A673 (cell line): Measurements from ENCODE around the gene CFP. TPM values are rescaled to one million over a fixed set of nuclear protein-coding genes. Genes with fewer than 3 reads are reported as not detected.

Experiments used
- BruUV-seq: library from RNA; stranded (reverse); fragments of 400-500 nt; replicated peaks from 2 replicates; lab custom pipeline; 2021; lab: Mats Ljungman, UMichigan
- CTCF ChIA-PET: fragments of 300-600 bp; sonication (Branson Sonifier 250); formaldehyde crosslinking; loops from one replicate; lab custom pipeline; 2022; ENCODE audit warnings: antibody characterized with exemption; lab: Charles Lee
- POLR2A ChIA-PET: fragments of 300-600 bp; sonication (Branson Sonifier 250); formaldehyde crosslinking; loops from one replicate; lab custom pipeline; 2022; ENCODE audit warnings: antibody characterized with exemption; ENCODE audit not compliant: low non-redundant PET; lab: Charles Lee
- DNase-seq: peaks from one replicate; pipeline ENCODE4 v3.0.0-alpha.2; 2015; ENCODE audit warnings: low spot score
- H3K27ac ChIP-seq: fragments of 200-600 bp; sonication (generic); 2 replicates; pipeline ENCODE4 v1.5.1; 2016; ENCODE audit warnings: mixed run types, low read depth, mild to moderate bottlenecking, mixed read lengths, antibody characterized with exemption, low read length; ENCODE audit not compliant: poor library complexity, severe bottlenecking
- H3K27me3 ChIP-seq: fragments of 200-600 bp; sonication (generic); replicated peaks from 2 replicates; pipeline ENCODE4 v1.6.1; 2017; ENCODE audit warnings: mixed run types, low read depth, mild to moderate bottlenecking, mixed read lengths, antibody characterized with exemption, low read length; ENCODE audit not compliant: insufficient read depth, poor library complexity
- H3K36me3 ChIP-seq: fragments of 200-600 bp; sonication (generic); 2 replicates; pipeline ENCODE4 v1.6.1; 2016; ENCODE audit warnings: mixed run types, mild to moderate bottlenecking, mixed read lengths, antibody characterized with exemption, low read length; ENCODE audit not compliant: insufficient read depth, poor library complexity, severe bottlenecking
- H3K4me1 ChIP-seq: fragments of 200-600 bp; sonication (generic); 2 replicates; pipeline ENCODE4 v1.6.1; 2017; ENCODE audit warnings: mixed run types, mild to moderate bottlenecking, mixed read lengths, antibody characterized with exemption, low read length; ENCODE audit not compliant: insufficient read depth, poor library complexity, severe bottlenecking
- H3K4me3 ChIP-seq: fragments of 200-600 bp; sonication (generic); 2 replicates; pipeline ENCODE4 v1.5.1; 2016; ENCODE audit warnings: low read depth, mixed run types, mild to moderate bottlenecking, mixed read lengths, low read length; ENCODE audit not compliant: poor library complexity, severe bottlenecking
- H3K9me3 ChIP-seq: fragments of 200-600 bp; sonication (generic); 2 replicates; pipeline ENCODE4 v1.6.1; 2016; ENCODE audit warnings: mixed run types, low read depth, mild to moderate bottlenecking, mixed read lengths, antibody characterized with exemption, low read length; ENCODE audit not compliant: poor library complexity, severe bottlenecking
- CTCF ChIP-seq: fragments of 300-800, 200-600 bp; sonication (generic); conservative IDR thresholded peaks from 2 replicates; pipeline ENCODE4 v1.5.1; 2017; ENCODE audit warnings: low read depth, mild to moderate bottlenecking, antibody characterized with exemption, low read length, moderate library complexity, mixed read lengths
- EZH2 ChIP-seq: fragments of 200-600 bp; sonication (generic); IDR thresholded peaks from 2 replicates; pipeline ENCODE4 v1.6.1; 2017; ENCODE audit warnings: borderline replicate concordance, low read depth, mild to moderate bottlenecking, mixed read lengths, antibody characterized with exemption, low read length; ENCODE audit not compliant: poor library complexity, severe bottlenecking
- intact Hi-C: fragments of 100-400 bp; cut with micrococcal nuclease; formaldehyde crosslinking; loops from one replicate; pipeline ENCODE4 v1.10.0; 2022; ENCODE audit not compliant: unreplicated experiment
- total RNA-seq: library from RNA; stranded (reverse); gene quantifications from 2 replicates; pipeline ENCODE4 v1.2.3, GENCODE V29; 2021

Gene CFP
- total RNA-seq, 1 experiment from 2014 or later: 2.3 TPM

GRCh38 chrX:47610511-47610910, 19.2 kb downstream of the CFP start:
- intact Hi-C loops: no loop called here
- BruUV-seq: no TSS peak
- peaks cover 3% of the 10 kb centered on the region for H3K4me1 ChIP-seq
- ChIA-PET POLR2A (no interaction called here), CTCF (no interaction called here)
- H3K9me3 ChIP-seq: no peaks in the 10 kb centered on the region
- H3K36me3 ChIP-seq: no peaks in the 10 kb centered on the region
- no peak overlapping the region for H3K27ac ChIP-seq
- DNase-seq: no peak
- H3K4me3 ChIP-seq: no peak overlapping the region
- TF ChIP-seq EZH2: no peak
- no peak for TF ChIP-seq CTCF
- no peaks in the 10 kb centered on the region for H3K27me3 ChIP-seq

DNA sequence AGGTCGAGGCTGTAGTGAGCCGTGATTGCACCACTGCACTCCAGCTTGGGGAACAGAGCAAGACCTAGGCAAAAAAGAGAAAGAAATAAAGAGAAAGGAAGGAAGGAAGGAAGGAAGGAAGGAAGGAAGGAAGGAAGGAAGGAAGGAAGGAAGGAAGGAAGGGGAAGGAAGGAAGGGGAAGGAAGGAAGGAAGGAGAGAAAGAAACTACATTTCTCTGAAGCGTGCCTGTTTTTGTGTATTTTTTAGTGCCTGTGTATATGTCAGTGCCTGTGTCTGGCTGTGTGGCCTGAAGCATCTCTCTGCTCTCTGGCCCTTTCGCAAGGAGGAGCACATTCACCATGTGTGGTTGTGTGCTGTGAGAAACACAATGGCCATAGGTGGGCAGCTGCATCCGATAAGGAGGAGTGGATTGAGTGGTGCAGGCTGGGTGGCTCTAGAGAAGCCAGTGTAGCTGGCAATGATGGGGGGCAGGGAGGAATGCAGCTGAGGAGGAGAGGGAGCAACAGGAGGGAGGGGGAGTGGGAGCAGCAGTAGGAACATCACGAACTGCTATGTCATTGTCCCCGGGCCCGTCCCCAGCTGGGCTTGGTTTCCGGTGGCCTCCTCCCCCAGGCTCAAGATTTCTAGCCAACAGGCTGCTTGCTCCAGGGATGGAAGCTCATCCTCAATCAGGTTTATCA, 21.5 kb downstream of the CFP start:
- peak; percentile 86 for DNase-seq
- Histone ChIP-seq H3K4me1 (peaks cover 3% of the 10 kb centered on the region), H3K9me3 (no peaks in the 10 kb centered on the region), H3K27ac (peak overlapping the region; percentile 77), H3K4me3 (no peak overlapping the region), H3K36me3 (no peaks in the 10 kb centered on the region), H3K27me3 (no peaks in the 10 kb centered on the region)
- TF ChIP-seq CTCF: no peak
- TF ChIP-seq EZH2: no peak
- ChIA-PET CTCF (interaction anchor here (1.2 kb wide), 1 partner anchor 36 kb away, joined by 3 read pairs; no protein-coding TSS in a partner anchor), POLR2A (interaction anchor here (0.6 kb wide), 1 partner anchor 26 kb away, joined by 3 read pairs; the partner anchor contains the start of gene TIMP1)
- intact Hi-C loops: no loop called here
- no TSS peak for BruUV-seq

- DNase-seq: no peak
- BruUV-seq: no TSS peak
Measured at GRCh38 chrX:47607091-47607490, 22.6 kb downstream of the CFP start.

More at GRCh38 chrX:47607091-47607490, 22.6 kb downstream of the CFP start:
- H3K27ac ChIP-seq: no peak overlapping the region
- no peak overlapping the region for H3K4me3 ChIP-seq
- peaks cover 3% of the 10 kb centered on the region for H3K4me1 ChIP-seq
- ChIA-PET POLR2A (no interaction called here), CTCF (no interaction called here)
- intact Hi-C loops: no loop called here
- H3K9me3 ChIP-seq: no peaks in the 10 kb centered on the region
- H3K36me3 ChIP-seq: no peaks in the 10 kb centered on the region
- TF ChIP-seq CTCF (no peak), EZH2 (no peak)
- H3K27me3 ChIP-seq: no peaks in the 10 kb centered on the region
